Amygdala (tissue), 56 donors: ENCODE results near the gene IGF2BP1.
"Not testable (repeated sequence)": the region's sequence is repeated elsewhere in the genome, so short reads cannot be mapped to it uniquely, and the experiment has no call there.

ENCODE experiments used
- DNase-seq, 56 donors: peaks; one replicate each; lab custom pipeline; 2025; lab: John Stamatoyannopoulos, UW

IGF2BP1 gene

DNA sequence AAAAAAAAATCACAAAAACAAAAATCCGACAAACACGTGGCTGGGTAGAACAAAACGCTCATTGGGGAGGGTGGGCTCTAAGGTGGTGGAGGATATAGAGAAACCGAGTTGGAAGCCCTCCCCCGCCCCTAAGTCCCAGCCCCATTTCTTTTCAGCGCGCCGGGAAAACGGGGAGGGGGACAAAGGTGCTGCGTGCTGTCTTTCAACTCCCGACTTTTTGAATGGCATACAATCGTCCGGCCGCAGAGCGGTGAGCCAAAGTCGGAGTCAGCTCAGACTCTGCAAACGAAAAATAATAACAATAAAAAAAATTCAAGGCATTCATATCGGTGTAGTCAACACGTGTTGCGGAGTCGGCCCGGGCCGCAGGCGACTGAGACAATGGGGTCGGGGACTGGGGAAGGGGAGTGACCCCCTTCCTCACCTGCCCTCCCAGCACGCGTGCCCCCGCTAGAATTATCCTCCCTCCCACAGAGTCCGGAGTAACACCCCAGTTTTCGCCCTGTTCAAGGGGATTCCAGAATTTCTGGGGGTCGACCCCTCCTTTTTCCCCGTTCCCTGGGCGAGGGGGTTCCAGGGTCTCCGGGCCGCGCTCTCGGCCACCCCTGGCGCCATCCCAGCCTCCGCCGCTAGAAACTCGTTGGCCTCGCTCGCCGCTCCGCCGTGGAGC, 1.7 kb upstream of the IGF2BP1 start:
- no peak for DNase-seq

DNA sequence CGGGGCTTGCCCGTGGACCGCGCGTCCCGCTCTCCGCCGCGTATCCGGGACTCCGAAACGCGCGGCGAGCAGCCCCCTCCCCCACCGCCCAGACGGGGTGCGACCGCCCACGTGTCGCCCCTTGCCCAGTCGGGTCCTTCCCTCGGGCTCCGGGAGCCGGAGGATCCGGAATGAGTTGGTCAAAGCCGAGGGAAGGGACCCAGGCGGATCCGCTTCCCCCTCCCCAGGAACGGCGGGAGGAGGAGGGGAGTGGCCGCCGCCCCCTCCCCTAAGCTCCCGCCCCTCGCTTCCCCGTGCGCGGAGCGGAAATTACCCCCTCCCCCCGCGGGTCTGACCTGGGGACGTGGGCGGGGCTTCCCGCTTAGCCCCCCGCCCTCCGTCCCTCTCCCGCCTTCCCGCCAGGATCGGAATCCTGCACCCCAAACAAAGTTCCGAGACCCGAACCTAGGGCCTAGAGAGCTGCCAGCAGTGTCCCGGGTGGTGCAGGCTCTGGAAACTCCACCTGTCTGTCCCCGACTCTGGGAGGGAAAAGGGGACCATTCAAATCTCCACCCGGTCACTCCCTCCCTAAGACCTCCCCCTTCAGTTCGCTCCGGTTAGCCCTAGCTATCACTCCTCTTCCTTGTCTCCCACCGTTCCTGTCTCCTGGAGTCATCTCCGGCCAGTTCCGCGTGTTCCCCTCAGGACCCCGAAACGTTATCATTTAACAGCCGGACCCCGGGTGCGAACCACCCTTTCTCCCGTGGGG, 1.0 kb upstream of the IGF2BP1 start:
- no peak for DNase-seq

DNA sequence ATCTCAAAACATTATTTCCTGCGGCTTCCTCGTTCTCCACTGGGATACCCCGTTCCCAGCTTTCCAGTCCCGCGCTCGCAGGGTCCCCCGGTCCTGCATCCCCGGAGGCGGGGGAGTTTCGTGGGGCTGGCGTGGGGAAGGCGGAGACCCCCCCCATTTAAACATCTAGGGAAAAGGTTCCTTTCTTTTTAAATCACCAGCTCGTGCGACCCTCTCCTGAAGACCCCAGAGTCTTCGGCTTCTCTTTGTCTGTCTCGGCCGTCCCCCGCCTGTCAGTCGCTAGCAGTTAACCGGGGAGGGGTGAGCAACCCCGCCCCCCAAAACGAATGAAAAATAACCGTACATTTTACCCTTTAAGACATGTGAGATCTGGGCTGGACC, 473 bp upstream of the IGF2BP1 start:
- no peak for DNase-seq

DNA sequence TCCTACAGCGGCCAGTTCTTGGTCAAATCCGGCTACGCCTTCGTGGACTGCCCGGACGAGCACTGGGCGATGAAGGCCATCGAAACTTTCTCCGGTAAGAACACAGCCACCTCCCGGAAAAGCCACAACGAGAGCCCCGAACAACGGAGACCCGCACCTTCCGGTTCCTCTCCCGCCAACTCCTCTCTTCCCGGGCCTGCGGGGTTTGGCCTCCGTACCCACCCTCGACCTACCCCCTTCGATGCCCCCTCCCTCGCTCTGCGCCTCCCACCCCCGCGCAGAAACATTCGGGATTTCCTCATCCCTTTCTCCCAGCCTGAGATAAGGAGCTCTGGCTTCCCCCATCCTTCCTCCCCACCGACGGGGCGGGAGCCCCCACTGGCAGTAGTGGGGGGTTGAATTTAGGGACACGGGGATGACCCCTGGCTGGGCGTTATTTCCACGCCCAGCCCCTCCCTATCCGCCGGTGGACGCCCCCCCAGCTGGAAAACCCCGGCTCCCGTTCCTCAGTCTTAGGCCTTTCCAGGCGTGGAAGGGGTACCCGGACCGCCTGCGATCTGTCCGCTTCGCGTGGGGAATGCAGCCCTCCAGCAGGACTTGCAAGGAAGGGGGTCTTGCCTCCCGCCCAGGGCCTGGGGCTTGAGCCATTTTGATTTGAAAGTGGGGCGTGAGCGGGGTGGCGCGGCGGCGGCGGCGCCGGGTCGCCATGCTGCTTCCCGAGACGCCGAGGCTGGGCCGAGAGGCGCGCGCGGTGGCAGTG, 822 bp downstream of the IGF2BP1 start:
- DNase-seq, result no peak

DNA sequence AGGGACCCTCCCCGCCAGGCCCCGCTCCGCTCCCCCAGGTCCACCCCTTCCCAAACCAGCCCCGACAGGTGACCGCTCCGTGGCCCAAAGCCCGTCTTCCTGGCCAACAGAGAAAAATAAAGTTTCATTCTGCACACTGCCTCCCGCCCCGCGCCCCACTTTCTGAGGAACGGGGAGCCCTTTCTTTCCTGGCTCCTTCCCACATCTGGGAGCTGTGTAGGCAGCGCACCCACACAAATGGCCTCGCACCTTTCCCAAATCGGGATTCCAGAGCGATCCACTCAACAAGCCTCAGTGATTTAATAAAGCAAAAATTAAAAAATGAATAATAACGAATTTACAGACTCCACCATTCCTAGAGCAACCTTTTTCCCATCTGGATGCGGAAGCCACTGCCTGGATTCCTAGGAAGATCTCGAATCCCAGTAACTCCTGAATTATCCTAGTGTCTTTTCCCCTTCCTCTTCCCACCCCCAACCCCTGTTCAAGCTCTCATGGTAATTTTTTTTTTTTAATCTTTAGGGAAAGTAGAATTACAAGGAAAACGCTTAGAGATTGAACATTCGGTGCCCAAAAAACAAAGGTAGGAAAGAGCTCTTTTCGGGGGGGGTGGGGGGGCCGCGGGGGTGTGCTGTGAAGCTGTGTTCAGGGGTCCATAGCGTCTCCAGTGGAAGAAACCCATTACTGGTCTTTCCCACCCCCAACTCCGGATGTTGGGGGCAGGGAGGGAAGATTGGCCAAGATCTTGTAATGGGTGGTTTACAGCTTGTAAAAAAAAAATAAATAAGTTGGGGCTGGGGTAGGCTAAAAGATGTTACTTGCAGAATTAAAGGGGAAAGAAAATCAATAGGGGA, 1.6 kb downstream of the IGF2BP1 start:
- no peak for DNase-seq

DNA sequence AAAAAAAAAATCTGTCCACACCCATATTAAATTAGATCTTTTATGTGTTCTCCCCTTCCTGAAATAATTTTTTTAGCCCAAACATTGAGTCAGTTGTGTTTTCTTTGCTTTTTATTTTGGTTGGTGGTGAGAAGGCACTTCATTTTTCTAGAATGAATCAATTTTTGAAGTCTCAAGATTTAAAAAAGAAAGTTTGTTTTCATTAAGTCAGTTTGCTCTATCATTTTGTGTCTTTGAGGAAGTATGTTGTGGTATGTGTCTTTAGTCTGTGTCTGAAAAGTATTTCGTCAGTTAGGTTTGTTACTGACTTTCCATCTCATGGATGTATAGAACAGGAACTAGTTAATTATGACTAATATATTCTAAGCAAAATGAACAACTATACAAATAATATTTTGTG, 3.8 kb downstream of the IGF2BP1 start:
- DNase-seq, result no peak

DNA sequence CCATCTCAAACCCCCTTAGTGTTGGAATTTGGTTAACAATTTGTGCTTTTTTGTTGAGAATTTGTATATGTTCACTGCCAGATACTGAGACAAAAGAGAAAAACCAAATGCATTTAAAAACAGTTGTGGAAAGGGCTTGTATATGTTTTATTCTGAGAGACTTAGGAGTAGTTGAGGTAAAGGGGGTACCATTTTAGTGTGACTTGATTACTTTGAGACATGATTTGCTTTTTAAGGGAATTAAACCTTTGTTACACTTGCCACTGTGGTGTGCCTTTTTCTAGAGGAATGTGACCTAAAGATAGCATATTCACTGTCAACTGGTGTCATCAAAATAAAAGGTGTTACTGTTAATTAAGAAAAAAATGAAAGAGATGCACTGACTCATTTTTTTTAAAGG, 4.5 kb downstream of the IGF2BP1 start:
- no peak for DNase-seq

DNA sequence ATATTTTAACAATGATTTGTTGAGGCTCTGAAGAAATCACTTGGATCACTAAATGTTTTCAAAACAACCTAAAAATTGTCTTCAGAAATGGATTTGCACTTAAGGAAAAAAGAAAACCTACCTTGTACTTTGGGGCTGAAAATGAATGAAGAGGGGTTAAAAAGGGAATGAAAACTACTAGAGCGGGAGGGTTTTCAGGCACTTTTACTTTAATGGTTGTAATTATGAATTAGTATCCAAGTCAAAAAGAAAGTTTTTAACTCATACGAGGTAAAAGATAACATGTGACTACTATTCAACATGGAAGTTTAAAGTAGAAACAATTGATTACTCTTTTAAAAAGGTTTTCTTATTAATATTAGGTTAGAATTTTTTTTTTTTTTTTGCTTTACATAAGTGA, 5.1 kb downstream of the IGF2BP1 start:
- no peak for DNase-seq

DNA sequence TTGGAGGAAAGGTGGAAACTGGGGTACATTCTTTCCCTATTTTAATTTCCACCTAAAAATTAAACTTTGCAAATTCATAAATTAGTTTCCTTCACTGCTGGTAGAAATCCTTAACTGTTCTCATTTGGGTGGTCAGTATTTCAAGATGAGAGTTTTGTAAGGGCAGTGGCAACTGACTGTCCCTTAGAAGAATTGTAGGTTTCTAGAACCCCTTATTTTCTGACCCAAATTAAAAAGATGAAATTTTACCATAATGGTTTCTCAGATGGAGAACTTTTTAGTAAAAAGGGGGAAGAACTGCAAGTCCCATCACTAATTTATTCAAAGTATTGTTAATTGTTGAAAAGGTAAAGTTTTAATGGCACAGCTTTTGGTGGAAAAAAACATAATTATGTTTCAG, 5.6 kb downstream of the IGF2BP1 start:
- DNase-seq, result no peak

DNA sequence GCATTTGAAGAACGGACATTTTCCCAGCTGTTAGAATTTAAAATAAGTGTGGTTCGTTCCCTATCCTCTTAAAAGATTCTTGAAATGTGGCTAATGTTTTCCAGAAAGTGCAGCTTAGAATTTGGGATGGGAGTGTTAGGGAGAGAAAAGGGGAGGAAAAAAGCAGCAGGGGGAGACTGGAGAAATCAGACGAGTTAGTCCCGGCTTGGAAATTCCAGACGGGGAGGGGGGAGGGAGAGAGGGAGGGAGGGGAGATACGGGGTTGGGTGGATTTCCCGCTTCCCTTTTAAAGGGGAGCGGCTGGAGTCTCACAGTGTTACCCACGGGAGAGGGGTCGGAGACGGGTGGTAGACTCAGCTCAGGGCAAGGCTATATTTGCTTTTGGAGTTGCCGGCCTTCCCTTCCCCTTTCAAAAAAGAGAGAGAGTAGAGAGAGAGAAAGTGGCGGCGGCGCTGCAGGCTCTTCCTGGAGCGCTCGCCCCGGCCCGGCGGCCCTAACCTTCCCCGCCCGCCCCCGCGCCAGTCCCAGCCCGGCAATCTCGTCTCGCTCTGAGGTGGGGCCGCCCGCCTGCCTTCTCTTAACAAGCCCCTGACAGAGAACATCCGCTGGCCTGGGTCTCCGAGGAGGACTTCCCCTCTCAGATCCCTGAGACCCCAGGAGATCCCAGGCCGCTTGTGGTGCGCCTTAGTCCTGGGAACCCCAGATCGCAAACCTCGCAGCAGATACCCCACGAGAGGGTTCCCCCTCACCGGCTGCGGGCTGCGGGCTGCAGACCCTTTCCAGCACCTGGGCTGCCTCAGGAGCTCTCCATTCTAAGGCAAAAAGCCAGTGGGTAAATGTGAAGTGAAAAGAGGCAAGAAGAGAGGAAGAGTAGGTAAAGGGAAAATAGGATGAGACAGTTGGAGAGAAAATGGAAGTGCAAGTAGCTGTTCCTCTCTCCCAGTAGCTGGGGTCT, 6.6 kb downstream of the IGF2BP1 start:
- DNase-seq, result no peak

DNA sequence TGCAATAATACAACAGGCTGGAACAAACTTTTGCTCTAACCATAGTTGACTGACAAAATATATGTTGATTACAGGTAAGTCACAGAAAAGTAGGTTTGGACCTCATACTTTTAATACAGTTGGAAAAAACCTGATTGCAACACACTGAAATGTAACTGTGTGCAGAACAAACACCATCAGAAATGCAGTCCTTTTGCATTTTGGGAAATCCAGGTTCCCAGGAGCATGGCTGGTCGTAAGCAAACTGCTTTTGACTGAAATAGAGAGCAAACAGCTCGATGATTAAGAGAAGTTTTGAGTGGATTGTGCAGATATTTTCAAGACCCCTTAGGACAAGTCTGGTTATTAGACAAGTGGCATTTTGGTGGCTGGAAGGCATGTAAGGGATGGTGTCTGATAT, 8.0 kb downstream of the IGF2BP1 start:
- no peak for DNase-seq

DNA sequence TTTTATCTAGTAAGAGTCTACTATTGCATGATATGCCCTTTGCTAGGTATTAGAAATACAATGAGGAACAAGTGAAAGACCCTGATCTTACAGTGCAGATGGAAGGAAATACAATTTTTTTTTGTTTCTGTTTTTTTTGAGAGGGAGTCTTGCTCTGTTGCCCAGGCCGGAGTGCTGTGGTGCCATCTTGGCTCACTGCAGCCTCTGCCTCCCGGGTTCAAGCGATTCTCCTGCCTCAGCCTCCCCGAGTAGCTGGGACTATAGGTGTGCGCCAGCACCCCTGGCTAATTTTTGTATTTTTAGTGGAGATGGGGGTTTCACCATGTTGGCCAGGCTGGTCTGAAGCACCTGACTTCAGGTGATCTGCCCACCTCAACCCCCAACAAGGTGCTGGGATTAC, 11.7 kb downstream of the IGF2BP1 start:
- not testable (repeated sequence) for DNase-seq

DNA sequence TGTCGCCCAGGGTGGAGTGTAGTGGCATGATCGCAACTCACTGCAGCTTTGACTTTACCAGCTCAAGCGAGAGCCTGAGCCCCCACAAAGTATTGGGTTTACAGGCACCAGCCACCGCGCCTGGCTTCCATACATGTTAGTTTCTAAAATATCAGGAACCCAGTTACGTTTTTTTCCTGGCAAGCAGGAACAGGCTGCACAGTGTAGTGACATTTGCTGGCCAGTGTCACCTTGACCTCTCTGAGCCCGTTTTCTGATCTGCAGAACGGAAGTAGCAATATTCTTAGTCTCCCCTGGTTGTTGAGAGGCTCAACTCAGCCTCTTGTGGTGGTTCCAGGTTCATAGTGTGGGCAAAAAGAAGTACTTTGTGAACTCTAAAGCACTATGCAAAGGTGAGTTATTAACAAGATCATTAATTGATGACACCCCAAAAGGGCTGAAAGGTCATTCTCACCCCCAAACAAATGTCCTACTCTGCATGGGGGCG, 15.6 kb downstream of the IGF2BP1 start:
- no peak for DNase-seq

DNA sequence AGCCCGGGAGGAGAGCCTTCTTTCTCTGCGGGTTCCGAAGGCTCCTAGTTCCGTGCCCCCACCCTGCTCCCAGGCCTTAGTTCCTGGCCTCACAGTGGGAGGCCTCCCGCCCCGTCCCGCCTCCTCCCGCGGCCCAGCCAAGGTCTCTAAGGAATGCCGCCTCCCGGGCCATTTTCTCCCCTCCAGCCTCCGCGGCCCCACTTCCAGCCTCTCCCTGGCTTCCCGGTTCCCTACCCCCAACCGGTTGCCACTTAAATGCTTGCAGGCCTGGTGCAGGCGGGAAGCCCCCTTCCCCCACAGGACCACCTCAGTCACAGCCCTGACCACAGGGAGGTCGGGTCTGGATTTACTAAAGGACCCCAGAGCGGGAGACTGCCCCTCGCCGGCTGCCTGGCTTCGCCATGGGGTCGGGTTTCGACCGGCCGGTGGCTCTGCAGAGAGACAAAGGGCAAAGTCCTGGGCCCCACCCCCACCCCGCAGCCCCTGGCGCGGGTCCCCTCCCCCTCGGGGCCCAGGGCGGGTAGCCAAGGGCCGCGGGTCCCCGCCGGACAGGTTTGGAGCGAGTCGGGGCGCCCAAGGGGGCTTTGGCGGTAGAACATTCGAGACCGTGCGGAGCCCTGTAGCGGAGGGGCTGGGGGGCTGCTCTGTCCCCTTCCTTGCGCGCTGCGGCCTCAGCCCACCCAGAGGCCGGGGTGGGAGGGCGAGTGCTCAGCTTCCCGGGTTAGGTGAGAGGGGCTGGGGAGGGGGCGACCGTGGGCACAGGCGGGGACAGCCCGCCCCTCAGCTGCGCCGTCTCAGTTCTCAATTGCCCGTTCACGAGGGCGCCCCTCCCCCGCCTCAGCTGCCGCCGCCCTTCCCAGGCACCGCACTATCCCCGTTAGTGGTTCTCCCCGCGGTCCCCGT, 16.4 kb downstream of the IGF2BP1 start:
- no peak for DNase-seq

DNA sequence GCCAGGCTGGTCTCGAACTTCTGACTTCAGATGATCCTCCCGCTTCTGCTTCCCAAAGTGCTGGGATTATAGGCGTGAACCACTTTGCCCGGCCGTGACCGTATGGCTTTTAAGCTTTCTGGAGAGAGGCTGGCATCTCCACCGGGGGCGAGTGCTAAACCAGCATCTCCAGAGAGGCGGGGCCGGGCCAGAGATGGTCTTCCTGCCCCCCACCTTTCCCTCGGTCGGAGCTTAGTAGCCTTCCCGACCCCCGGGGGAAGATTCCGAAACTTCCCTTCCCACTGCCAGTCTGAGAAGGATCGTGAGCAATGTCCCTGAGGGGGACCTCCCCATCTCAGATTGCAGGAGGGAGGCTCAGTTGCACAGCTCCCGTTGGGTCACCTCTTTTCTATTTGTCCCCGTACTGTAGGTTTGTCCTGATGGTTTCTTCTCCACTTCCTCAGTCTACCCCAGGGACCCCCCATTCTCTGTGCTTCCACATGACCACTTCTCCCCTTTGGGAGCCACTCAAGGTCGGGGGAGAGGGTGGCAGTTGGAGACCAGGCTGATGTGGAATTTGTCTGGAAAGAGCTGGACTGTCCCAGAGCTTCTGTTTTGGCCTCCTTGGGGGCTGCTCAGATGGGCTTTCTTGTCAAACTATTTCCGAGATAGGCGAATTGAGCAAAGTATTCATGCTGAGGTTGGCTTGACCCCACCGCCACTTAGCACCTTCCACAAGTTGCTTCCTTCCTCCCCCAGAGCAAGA, 18.2 kb downstream of the IGF2BP1 start:
- DNase-seq, result no peak

DNA sequence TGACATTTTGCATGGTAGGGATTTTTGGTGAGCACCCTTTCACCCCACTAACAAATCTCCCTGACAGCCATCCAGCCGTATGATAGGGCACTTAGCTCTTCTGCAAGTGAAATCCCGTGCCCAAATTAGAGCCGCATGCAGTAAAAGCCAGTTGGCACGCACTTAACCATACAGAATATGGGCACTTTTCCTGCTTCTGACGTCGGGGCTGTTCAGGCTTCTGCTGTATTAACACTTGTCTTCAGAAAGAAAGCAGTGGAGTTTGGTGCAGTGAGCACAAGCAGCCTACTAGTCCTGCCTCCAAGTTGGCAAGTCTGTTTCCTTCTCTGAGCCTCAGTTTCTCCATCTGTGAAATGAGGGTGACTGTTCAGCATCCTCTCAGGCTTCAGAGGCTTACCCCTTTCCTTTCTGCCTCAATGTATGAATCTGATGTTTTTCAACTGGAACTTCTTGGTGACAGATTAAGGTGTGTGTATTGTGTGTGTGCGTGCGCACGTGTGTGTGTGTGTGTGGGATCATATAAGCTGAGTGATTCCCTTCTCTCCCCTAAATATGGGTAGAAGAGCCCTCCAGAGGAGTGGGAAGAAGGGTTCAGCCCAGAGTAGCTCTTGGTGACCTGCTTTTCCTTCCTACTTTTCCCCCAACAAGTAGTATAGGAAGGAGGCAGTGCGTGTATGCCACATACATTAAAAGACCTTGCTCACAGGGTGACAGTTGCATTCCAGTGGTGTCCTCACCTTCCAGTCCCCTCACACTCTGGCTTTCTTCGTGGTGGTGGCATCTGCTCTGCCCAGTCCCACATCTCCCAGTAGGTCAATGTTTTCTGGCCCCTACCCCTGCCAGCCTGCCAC, 19.0 kb downstream of the IGF2BP1 start:
- no peak for DNase-seq
